CD14-positive monocyte (primary cell): ENCODE measurements around the gene MAPK7. TPM values are rescaled to one million over a fixed set of nuclear protein-coding genes. Genes with fewer than 3 reads are reported as not detected.

Experiments
- DNase-seq, 3 donors: peaks; one replicate each; pipeline ENCODE4 v3.0.0-alpha.2; 2011 to 2022
- H2AFZ ChIP-seq: 2 replicates; pipeline ENCODE4 v1.6.0; 2012; ENCODE audit warnings: mild to moderate bottlenecking, low read depth, low read length, inconsistent platforms; ENCODE audit not compliant: insufficient read depth, poor library complexity, severe bottlenecking
- H3K27ac ChIP-seq, 2 donors: 1 replicate in 1 of 2; 2 replicates in 1 of 2; pipeline ENCODE4 v1.5.1; 2012 to 2013; ENCODE audit warnings: low read length in 2 of 2, control low read depth in 1 of 2, inconsistent platforms in 1 of 2, low read depth in 1 of 2, mild to moderate bottlenecking in 1 of 2
- H3K27me3 ChIP-seq, 2 donors: one replicate each; pipeline versions ENCODE4 v1.6.0 to v1.6.1; 2011 to 2013; ENCODE audit warnings: low read length in 2 of 2; ENCODE audit not compliant: control insufficient read depth in 2 of 2, insufficient read depth in 2 of 2
- H3K36me3 ChIP-seq, 2 donors: replicated peaks in 1 of 2; 1 replicate in 1 of 2; 2 replicates in 1 of 2; pipeline versions ENCODE4 v1.5.1 to v1.6.1; 2012 to 2013; ENCODE audit warnings: low read length in 2 of 2, control low read depth in 1 of 2, inconsistent platforms in 1 of 2, mild to moderate bottlenecking in 1 of 2; ENCODE audit not compliant: insufficient read depth in 2 of 2, control insufficient read depth in 1 of 2
- H3K4me1 ChIP-seq, 2 donors: 1 replicate in 1 of 2; 2 replicates in 1 of 2; pipeline versions ENCODE4 v1.5.1 to v1.6.1; 2012 to 2013; ENCODE audit warnings: low read length in 2 of 2, control low read depth in 1 of 2, inconsistent platforms in 1 of 2, mild to moderate bottlenecking in 1 of 2, moderate library complexity in 1 of 2; ENCODE audit not compliant: insufficient read depth in 2 of 2, control insufficient read depth in 1 of 2
- H3K4me2 ChIP-seq: replicated peaks from 2 replicates; pipeline ENCODE3; 2012; ENCODE audit warnings: low read length, moderate library complexity, mild to moderate bottlenecking; ENCODE audit not compliant: poor library complexity, severe bottlenecking; ENCODE audit errors: extremely low read depth
- H3K4me3 ChIP-seq, 3 experiments: fragments of 200-600 bp in 1 of 3; sonication (generic) in 1 of 3; replicated peaks in 1 of 3; 1 replicate in 2 of 3; 2 replicates in 1 of 3; pipeline ENCODE4 v1.5.1; 2011 to 2013; ENCODE audit warnings: low read length in 3 of 3, mild to moderate bottlenecking in 3 of 3, control low read depth in 2 of 3, low read depth in 2 of 3, inconsistent platforms in 1 of 3, moderate library complexity in 1 of 3
- H3K79me2 ChIP-seq: 2 replicates; pipeline ENCODE4 v1.6.0; 2012; ENCODE audit warnings: mild to moderate bottlenecking, control low read depth, inconsistent platforms, low read length, moderate library complexity; ENCODE audit not compliant: insufficient read depth
- H3K9ac ChIP-seq: 2 replicates; pipeline ENCODE4 v1.6.0; 2017; ENCODE audit warnings: low read length, mild to moderate bottlenecking; ENCODE audit not compliant: insufficient read depth, poor library complexity, severe bottlenecking
- H3K9me3 ChIP-seq, 2 donors: replicated peaks in 1 of 2; 1 replicate in 1 of 2; 2 replicates in 1 of 2; pipeline versions ENCODE4 v1.5.1 to v1.6.1; 2012 to 2013; ENCODE audit warnings: low read length in 2 of 2, control low read depth in 1 of 2; ENCODE audit not compliant: control insufficient read depth in 1 of 2, insufficient read depth in 1 of 2
- H4K20me1 ChIP-seq: 2 replicates; pipeline ENCODE4 v1.6.0; 2012; ENCODE audit warnings: mild to moderate bottlenecking, low read length, control low read depth, moderate library complexity; ENCODE audit not compliant: insufficient read depth
- H3K27ac Mint-ChIP-seq, 7 donors: one replicate each; pipeline ENCODE4 v1.8.0; 2020; ENCODE audit warnings: mild to moderate bottlenecking in 7 of 7, mixed read lengths in 7 of 7, moderate library complexity in 6 of 7, inconsistent platforms in 2 of 7
- H3K27me3 Mint-ChIP-seq, 3 donors: one replicate each; pipeline ENCODE4 v1.8.0; 2021 to 2022; ENCODE audit warnings: low read depth in 3 of 3, mild to moderate bottlenecking in 3 of 3, mixed read lengths in 3 of 3, moderate library complexity in 3 of 3, inconsistent platforms in 1 of 3
- H3K36me3 Mint-ChIP-seq, 2 donors: one replicate each; pipeline ENCODE4 v1.8.0; 2020; ENCODE audit warnings: mixed read lengths in 2 of 2, inconsistent platforms in 1 of 2, mild to moderate bottlenecking in 1 of 2
- H3K4me1 Mint-ChIP-seq: one replicate; pipeline ENCODE4 v1.8.0; 2020; ENCODE audit warnings: mild to moderate bottlenecking, mixed read lengths
- H3K4me3 Mint-ChIP-seq, 2 donors: one replicate each; pipeline ENCODE4 v1.8.0; 2020; ENCODE audit warnings: mild to moderate bottlenecking in 2 of 2, mixed read lengths in 2 of 2, moderate library complexity in 1 of 2
- H3K9me3 Mint-ChIP-seq, 7 donors: one replicate each; pipeline ENCODE4 v1.8.0; 2020 to 2022; ENCODE audit warnings: mixed read lengths in 7 of 7, mild to moderate bottlenecking in 6 of 7, moderate library complexity in 6 of 7, inconsistent platforms in 2 of 7
- CTCF ChIP-seq: fragments of 200-600 bp; IDR thresholded peaks from one replicate; pipeline ENCODE4 v1.8.0; 2022; ENCODE audit warnings: antibody characterized with exemption, mild to moderate bottlenecking
- WGBS: methylation state at CpG from one replicate; pipeline ENCODE4 v1.1.5; 2013; ENCODE audit warnings: missing lambda C conversion rate; ENCODE audit not compliant: insufficient coverage; 5-methylcytosine and 5-hydroxymethylcytosine counted together
- intact Hi-C, 2 donors: fragments of 100-400 bp; cut with micrococcal nuclease; formaldehyde crosslinking; loops; one replicate each; pipeline versions ENCODE4 v1.15.0 to v1.15.1; 2023
- polyA plus RNA-seq, 3 donors: library from polyadenylated mRNA; depleted of rRNA in 1 of 3; unstranded in 2 of 3; stranded (reverse) in 1 of 3; fragments of 300-500 nt in 2 of 3; fragments of >200 nt in 1 of 3; fragmentation: Illumina TruSeq in 2 of 3; gene quantifications; 1 replicate in 2 of 3; 2 replicates in 1 of 3; pipeline ENCODE4 v1.2.3, GENCODE V29; 2012 to 2021

Gene MAPK7
- polyA plus RNA-seq, 3 donors = 9.3 to 130 (median 10.0) TPM

DNA sequence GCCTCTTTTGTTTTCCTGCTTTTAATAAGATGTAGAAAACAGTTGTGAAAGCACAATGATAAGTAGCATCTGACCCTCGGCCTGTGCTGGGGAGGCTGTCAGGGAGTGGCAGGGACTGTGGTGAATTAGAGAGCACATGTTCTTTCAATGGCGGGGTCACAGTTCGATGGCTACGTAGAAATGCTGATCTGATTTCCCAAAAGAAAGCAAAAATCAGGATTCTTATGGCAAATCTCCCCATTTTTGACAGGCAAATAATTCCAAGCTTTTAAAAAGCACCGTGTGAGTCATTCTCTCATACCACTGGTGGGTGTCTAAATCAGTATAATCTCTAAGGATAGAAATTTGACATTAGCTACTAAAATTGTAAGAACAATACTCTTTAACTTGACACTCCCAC lies 4.2 kb upstream of the MAPK7 start:
- Mint-ChIP-seq H3K36me3 (peaks cover 10 to 19% of the 10 kb centered on the region in 2 donors), H3K4me1 (peaks cover 56% of the 10 kb centered on the region), H3K9me3 (peaks cover 0 to 5% (median 0%) of the 10 kb centered on the region in 7 donors), H3K27me3 (peaks cover 3 to 11% (median 5%) of the 10 kb centered on the region in 3 donors), H3K4me3 (no peak overlapping the region), H3K27ac (no peak overlapping the region)
- intact Hi-C loops = no loop called here
- Histone ChIP-seq H2AFZ (no peak overlapping the region), H3K9ac (no peak overlapping the region), H3K9me3 (no peaks in the 10 kb centered on the region), H3K36me3 (no peaks in the 10 kb centered on the region), H3K4me3 (no peak overlapping the region), H4K20me1 (no peaks in the 10 kb centered on the region), H3K4me2 (no peak overlapping the region), H3K27ac (no peak overlapping the region), H3K27me3 (no peaks in the 10 kb centered on the region), H3K79me2 (peaks cover 12% of the 10 kb centered on the region), H3K4me1 (peaks cover 58 to 63% of the 10 kb centered on the region in 2 donors)
- no peak for TF ChIP-seq CTCF
- WGBS = 100% methylated on average over 1 of the region's 5 CpGs
- DNase-seq = no peak

DNA sequence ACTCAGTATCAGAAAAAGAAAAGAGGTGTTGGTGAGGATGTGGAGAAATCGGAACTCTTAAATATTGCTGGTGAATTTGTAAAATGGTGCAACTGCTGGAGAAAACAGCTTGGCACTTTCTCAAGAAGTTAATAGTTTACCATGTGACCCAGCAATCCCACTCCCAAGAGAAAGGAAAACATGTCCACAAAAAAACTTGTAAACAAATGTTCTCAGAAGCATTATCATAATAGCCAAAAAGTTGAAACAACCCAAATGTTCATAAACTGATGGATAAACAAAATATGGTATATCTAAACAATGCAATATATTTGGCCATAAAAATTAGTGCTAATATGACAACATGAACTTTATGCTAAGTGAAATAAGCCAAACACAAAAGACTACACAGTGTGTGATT lies 2.6 kb upstream of the MAPK7 start:
- Histone ChIP-seq H3K27me3 (no peaks in the 10 kb centered on the region), H3K36me3 (peaks cover 12 to 16% of the 10 kb centered on the region in 2 donors), H4K20me1 (no peaks in the 10 kb centered on the region), H3K4me1 (peaks cover 49 to 55% of the 10 kb centered on the region in 2 donors), H3K27ac (no peak overlapping the region), H3K9ac (no peak overlapping the region), H3K79me2 (peaks cover 27% of the 10 kb centered on the region), H2AFZ (no peak overlapping the region), H3K4me2 (no peak overlapping the region), H3K4me3 (no peak overlapping the region), H3K9me3 (no peaks in the 10 kb centered on the region)
- 100% methylated on average over 1 of the region's 1 CpG for WGBS
- Mint-ChIP-seq H3K4me3 (no peak overlapping the region), H3K9me3 (peaks cover 0 to 5% (median 0%) of the 10 kb centered on the region in 7 donors), H3K36me3 (peaks cover 26 to 32% of the 10 kb centered on the region in 2 donors), H3K27ac (no peak overlapping the region), H3K27me3 (peaks cover 3 to 10% (median 5%) of the 10 kb centered on the region in 3 donors), H3K4me1 (peaks cover 48% of the 10 kb centered on the region)
- no peak for TF ChIP-seq CTCF
- DNase-seq = no peak
- intact Hi-C loops = no loop called here
